Central memory CD4-positive, alpha-beta T cell (primary cell): ENCODE data around the gene CD7.

ENCODE experiments used
- DNase-seq: peaks from one replicate; pipeline ENCODE4 v3.0.0; 2022

Gene CD7

DNA sequence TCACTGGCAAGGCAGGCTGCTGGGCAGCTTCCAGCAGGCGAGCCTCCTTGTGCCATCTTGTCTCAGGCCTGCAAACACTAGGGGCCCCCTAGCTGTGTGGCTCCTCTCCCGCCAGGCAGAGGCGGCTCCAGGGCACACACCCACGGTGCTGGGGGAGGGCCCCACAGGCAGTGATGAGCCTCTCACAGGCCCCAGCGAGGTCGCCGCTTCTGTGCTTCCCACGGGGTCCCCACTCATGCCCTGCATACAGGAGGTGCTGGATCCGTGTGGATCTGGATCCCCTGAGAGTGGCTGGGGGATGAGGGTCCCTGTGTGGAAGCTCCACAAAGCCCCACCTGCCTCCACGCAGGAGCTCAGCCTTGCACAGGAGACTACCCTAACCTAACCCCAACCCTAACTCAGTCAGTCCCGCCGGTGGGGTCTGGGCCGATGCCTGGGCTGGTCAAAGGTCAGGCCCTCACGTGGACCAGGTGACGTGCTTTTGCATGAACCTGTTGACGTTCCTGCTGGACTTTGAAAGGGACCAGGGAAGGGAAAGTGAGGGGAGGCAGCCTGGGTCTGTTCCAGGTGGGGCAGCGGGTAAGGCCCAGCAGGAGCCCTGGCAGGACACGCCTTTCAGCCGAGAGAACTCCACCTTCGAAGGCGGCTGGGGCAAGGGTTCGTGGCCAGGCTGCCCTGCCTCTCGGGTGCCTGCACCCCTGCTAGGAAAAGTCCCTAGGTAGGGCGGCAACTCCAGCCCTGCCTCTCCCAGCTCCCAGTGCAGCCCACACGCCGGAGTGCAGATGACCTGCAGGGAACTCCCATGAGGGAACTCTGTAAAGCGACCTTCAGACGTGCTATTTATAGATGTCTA, 11.0 kb upstream of the CD7 start:
- no peak for DNase-seq

DNA sequence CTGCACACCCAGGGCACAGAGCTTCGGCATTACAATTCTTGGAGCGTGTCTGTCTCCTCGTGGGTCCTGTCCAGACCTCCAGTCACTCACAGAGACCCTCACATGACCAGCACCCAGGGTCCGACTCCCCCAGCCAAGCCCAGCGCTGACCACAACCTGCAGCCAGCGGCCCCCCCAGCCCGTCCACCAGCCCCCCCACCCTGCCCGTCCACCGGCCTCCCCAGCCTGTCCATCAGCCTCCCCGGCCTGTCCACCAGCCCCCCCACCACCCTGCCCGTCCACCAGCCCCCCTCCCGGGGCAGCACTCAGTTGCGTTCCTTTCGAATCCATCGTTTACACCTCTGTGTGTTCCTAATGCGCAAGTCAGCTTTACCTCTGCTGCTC, 10.3 kb upstream of the CD7 start:
- no peak for DNase-seq

DNA sequence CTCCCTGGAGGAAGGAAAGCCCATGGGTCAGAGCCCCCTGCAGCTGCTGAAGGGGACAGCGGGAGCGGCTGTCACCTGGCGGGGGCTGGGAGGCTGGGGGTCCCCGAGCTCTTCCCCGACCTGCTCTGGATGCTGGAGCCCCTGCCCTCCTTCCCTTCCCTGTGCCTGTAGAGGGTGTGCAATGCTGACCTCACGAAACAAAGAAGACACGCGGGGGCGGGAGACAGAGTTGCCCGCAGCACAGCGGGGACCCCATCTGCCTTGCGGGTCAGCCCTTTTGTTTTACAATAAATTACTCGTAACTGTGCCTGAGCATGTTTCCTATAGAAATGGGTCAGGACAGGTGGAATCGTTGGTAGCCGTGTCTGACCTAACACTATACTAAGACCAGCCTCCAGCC, 9.9 kb upstream of the CD7 start:
- DNase-seq, result no peak

DNA sequence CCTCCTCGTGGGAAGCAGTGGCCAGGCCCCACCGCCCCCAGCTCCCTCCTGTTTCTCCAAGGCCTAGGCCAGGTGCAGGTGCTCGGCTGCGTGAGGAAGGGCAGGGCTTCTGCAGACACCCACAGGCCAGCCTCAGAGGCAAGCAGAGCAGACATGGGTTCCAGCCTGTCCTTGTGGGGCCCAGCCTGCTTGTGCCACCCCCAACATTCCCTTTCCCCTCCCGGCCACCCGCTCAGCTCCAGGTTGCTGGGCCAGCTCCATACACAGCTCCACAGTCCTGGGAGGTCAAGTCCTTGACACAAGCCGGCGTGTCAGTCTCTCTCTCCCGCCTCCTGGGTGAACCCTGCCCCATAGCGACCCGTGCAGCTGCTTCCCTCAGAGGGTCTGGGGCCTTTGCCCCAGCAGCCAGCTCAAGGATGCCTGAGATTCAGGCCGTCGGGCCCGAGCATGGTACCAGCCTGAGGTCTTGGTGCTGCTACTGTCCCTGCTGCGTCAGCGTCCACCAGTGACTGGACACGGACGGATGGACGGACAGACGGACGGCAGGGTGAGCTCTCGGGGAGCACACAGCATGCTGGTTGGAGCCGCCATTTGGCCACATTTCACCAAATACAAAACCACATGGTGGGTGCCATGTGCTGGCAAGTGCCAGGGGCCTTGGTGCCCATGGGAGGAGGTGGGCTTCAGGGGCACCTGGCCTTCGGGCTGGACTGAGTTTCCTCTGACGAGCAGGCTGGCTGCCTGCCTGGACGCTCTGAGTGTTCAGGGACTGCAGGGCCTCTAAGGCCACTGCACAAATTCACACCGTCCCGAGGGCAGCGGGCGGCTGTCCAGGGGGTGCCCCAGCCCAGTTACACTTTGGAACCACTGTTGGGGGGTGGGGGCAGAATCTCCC, 8.1 kb upstream of the CD7 start:
- DNase-seq, result no peak

DNA sequence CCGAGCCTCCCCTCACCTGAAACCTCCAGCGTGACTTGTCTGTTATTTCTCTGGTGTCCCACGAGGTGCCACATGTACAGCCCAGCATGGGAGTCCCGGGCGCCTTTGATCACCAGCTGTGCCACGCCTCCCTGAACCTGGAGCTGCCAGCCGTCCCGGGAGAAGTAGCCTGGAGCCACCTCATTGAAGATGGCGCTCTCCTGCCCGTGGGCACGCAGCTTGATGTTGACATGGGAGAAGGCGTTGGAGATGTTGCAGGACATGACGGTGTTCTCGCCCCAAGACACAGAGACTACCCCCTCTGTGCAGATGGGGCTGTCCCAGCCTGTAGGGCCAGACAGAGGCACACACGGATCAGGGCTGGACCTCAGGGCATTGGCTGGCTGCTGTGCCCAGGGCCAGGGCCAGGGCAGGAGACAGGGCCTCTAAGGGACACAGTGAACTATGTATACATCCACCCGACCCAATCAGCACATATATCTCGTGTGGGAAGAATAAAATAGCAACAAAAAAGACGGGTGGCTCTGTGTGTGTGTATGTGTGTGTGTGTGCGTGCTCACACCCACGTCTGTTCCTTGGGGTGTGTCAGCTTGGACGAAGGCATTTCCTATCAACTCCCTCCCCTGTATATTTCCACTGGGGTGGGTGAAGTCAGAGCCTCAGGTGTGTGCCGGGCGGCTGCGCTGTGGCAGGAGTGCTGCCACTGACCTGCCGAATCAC, 7.3 kb upstream of the CD7 start:
- DNase-seq, result no peak

DNA sequence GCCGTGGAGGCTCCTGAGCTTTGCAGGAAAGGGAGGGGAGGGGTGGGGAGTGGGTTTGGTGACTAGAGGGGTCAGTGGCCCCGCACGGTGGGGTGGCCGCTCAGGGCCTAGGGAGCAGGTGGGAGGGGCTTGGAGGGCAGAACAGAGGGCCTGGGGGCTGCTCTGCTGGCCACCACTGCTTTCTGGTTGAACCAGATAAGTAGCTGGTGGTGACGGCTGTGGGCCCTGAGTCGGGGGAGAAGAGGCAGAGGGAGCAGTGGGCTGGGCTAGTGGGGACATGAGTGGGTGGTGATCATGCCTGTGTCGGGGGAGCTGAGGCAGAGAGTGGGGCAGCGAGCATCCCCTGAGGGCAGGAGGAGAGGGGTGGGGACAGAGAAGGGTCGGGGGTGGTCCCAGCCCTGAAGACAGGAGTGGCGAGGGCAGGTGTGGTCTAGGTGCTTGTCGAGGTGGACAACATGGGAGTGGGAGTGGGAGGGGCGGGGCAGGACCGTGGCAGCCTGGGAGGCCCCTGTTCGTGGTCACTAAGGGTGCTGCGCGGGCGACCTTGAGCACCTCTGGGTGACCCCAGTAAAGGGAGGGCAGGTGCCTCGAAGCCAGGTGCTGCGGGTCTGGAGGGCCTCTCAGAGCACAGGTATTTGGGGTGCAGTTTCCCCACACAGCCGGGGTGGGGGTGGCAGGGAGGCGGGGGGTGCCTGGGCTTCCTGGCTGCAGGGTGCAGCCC, 6.3 kb upstream of the CD7 start:
- DNase-seq, result no peak

DNA sequence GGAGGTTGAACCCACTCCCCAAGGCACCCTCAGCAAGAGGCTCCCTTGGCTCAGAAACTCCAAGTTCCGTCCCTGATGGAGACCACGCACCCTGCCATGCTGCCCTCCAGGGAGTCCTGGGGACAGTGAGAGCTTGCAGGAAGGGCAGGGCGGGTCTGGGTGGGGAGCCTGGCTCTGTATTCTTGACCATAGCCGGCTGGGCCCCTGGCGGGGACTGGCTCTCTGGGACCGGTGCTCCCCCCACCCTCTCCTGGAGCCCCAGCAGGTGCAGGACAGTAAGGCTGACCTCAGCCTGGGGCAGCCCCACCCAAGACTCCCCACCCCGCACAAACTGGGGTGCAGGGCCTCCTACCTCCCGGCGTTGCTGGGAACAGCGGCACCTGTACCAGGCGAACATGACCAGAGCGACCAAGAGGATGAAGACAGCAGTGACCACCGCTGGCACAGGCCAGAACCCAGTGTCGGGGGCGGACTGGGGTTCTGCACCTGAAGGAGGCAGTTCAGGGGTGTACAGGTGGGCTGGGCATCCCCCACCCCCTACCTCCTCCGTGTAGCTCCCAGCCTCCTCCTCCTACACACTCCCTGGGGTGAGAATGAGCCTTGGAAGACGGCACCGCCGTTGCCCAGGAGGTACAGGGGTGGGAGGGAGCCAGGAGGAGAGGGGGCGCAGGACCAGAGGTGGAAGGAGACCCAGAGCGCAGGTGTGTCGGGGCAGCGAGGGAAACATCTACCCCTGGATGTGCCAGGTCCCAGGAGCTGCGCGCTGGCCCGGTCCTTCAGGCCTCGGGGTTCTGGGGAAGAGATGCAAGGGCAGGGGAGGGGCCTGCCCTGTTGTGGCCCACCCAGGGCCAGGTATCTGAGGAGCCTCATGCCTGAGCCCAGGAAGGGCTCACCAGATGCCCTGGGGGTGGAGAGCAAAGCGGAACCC, 5.4 kb upstream of the CD7 start:
- no peak for DNase-seq

DNA sequence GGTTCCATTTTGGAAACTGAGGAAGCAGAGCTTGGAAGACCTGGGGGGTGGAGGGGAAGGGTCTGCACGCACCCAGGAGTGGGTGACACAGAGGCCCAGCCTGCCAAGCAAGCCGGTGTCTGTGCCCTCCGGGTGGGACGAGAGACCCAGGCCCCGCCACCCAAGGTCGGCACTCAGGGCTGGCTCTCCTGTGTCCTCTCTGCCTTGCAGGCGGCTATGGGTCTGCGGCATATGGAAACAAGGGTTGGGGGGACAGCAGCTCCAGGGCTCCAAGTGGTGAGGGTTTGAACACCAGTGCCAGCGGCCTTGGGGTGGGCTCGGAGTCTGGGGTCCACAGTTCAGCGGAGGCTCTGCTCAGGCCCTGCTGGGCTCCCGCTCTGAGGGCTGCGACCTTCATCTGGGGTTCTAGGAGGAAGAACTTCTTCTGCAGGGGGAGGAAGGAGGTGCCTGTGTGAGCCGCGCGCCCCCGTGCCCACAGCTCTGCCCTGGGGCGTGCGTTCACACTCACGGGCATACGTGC, 4.6 kb upstream of the CD7 start:
- no peak for DNase-seq

DNA sequence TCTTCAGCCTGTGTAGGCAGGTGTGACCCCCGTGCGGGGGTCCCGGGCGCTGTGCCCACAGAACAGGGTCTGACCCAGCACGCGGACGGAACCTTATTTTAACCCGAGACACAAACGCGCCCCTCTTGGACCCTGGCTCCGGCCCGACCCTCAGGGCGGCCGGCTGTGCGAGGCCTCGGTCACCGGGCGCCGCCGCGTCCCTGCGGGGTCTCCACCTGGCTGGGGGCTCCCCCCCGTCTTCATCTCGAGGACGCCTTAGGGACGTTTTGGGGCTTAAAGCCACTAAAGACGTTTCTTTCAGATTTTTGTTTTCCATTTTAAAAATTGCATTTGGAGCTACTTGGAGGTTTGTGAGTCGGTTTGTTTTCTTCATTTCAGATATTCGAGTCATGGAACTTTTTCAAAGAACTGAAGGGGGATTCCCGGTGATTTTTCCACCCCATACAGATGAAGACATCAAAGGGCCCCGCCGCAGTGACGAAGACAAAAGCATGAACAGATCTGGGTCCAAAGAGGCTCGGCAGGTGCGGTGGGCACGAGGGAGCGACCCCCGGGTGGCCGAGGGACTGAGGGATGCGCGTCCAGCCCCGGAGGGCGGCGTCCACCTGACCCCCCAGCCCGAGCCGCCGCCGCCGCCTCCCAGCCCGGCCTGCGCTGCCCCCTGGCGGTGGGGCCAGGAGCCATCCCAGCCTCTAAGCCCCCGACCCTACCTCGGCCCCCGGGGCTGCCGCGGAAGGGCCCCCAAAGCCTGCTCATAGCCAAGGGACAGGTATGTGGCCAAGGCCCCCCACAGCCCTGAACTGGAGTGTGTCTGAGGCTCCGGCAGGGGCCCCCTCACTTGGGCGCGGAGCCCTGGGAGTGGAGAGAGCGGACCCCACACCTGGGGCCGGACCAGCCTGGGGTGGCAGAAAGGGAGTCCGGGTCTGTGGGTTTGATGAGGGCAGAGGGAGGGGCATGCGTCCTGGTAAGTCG, 3.8 kb upstream of the CD7 start:
- DNase-seq, result peak; percentile 82

DNA sequence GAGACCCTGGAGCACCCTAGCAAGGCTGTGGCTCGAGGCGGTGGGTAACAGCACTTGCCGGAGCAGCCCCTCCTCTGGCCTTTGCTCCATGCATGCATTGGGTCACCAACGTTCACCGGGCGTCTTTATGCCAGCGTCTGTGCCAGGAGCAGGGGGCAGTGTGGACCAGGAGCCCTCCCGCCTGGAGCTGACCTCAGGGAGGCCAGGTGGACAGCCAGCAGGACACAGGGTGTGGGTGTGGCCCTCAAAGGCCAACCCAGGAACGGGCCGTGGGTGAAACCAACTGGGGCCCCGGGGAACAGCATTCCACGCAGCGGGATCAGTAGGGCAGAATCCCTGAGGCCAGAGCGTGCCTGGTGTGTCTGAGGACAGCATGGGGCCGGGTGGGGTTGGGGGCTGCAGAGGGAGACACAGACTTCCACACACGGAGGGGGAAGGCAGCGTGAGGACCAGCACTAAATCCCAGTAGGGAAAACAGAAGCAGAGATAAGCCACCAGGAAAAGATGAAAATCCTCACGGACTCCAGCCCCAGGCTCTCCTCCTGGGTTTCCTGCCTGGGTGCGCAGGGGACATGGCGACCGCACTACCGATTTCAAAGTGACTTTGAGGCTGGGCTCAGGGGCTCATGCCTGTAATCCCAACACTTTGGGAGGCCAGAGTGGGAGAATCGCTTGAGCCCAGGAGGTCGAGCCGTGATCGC, 2.9 kb upstream of the CD7 start:
- DNase-seq, result no peak

DNA sequence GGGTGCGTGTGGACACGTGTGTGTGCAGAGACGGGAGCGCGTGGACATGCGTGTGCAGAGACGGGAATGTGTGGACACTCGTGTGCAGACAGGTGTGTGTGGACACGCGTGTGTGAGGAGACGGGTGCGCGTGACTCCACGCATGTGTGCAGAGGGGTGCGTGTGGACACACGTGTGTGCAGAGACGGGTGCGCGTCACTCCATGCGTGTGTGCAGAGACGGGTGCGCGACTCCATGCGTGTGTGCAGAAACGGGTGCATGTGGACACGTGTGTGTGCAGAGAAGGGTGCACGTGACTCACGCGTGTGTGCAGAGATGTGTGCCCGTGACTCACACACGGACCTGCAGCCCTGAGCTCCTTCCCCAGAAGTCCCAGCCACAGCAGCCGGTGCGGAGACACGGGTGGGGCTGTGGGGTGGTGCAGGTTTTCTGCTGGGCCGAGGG, 2.2 kb upstream of the CD7 start:
- DNase-seq, result no peak

DNA sequence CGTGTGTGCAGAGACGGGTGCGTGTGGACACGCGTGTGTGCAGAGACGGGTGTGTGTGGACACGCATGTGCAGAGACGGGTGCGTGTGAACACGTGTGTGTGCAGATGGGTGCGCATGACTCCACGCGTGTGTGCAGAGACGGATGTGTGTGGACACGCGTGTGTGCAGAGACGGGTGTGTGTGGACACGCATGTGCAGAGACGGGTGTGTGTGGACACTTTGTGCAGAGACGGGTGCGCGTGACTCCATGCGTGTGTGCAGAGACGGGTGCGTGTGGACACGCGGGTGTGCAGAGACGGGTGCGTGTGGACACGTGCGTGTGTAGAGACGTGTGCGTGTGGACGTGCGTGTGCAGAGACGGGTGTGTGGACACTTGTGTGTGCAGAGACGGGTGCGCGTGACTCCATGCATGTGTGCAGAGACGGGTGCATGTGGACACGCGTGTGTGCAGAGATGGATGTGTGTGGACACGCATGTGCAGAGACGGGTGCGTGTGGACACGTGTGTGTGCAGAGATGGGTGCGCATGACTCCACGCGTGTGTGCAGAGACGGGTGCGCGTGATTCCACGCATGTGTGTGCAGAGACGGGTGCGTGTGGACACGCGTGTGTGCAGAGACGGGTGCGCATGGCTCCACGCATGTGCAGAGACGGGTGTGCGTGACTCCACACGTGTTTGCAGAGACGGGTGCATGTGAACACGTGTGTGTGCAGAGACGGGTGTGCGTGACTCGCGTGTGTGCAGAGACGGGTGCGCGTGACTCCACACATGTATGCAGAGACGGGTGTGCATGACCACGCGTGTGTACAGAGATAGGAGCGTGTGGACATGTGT, 1.6 kb upstream of the CD7 start:
- DNase-seq, result no peak

DNA sequence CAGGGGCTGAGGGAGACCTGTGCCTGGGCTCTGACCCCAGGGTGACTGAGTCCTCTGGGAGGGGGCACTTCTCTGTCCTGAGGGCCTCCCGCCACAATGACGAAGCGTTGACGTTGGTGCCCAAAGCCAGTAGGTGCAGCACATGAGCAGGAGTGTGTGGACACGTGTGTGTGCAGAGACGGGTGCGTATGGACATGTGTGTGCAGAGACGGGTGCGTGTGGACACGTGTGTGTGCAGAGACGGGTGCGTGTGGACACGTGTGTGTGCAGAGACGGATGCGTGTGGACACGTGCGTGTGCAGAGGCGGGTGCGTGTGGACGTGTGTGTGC, 726 bp upstream of the CD7 start:
- no peak for DNase-seq

DNA sequence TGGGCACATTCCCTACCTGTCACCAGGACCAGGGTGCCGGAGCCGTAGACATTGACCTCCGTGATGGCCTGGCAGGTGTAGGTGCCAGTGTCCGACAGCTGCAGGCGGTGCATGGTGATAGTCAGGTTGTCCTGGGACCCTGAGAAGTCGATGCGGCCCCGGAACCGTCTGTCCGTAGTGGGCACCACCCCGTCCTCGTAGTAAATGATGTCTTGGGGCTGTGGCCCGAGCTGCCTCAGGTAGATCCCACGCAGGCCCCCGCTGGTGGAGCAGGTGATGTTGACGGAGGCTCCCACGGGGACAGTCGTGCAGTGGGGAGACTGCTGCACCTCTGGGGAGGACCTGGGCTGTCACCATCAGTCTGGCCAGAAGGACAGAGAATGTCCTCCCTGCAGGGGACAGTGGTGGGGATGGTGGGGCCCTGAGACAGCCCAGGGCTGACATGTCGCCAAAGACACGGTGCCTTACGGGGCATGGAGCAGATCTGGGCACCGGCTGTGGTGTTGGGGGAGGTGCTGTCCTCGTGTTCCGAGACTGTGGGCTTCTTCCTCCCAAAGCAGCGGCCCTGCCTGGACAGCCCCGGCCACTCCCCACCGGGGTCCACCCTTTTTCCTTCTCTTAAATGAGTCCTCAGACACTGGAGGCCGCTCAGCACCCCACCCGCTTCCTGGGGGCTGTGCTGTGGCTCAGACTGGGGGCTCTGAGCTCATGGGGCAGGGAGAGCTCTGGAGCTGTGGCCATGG, 586 bp downstream of the CD7 start:
- DNase-seq, result no peak

DNA sequence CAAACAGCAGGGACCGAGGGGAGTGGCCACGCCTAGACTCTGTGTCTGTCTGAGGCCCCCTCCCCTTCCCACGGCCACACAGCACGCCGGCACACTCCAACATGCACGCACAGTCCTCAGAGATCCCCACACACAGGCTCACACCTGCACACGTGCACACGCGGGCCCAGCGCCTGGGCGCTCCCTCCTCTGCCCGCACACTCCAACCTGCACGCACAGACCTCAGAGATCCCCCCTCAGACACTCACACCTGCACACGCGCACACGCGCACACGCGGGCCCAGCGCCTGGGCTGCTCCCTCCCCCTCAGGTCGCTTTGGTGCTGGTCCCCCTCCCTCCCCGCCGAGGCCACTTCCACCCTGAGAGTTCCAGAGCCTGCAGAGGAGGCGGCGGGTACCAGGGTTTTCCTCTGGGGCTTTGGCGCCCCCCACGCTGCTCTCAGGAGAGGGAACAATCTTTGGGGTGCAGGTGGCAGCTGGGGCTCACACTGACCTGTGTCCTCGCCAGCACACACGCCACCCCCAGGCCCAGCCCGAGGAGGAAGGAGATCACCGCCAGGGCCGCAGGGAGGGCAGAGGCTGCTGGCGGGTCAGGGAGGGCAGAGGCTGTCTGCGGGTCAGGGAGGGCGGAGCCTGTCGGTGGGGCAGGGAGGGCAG, 1.6 kb downstream of the CD7 start:
- peak; percentile 42 for DNase-seq

DNA sequence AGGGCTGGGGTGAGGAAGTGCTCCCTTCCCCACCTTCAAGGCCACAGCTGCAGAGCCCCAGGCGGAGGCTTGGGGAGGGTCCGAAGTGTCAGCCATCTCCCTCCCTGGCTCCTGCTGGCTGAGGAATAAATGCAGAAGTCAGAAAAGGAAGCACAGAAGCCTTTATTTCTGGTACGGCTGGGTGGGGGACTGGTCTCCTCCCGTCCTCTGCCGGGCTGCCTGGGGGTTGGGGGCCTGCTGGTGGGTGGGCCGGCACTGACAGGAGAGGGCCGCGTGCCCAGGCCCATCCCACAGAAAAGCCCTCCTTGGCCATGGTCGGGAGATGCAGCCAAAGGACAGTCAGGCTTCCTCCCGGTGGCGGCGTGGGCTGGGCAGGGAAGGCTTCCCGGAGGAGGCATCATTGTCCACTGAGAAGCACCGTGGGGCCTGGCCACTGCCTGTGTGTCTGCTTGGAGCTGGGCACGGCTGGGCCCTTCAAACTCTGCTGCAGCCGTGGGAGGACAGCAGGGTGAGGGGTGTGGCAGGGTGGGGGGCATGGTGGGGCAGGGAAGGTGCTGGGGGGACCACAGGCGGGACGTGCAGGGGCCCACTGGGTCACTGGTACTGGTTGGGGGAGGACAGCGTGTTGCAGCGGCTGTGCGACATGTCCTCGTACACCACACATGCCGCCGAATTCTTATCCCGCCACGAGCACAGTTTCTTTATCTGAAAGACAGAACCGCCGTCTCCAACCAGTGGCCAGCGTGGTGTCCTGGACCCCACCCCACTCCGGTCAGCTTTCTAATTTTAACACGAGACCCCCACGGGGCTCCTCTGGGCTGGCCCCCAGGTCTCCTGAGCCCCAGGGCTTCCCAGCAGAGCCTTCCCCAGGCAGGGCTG, 2.4 kb downstream of the CD7 start:
- DNase-seq, result no peak
